Measurements from ENCODE around the gene BCO1. TPM values are rescaled to one million over a fixed set of nuclear protein-coding genes. Genes with fewer than 3 reads are reported as not detected.

BCO1 gene
- total RNA-seq, 1 experiment from 2014 or later = not detected

DNA sequence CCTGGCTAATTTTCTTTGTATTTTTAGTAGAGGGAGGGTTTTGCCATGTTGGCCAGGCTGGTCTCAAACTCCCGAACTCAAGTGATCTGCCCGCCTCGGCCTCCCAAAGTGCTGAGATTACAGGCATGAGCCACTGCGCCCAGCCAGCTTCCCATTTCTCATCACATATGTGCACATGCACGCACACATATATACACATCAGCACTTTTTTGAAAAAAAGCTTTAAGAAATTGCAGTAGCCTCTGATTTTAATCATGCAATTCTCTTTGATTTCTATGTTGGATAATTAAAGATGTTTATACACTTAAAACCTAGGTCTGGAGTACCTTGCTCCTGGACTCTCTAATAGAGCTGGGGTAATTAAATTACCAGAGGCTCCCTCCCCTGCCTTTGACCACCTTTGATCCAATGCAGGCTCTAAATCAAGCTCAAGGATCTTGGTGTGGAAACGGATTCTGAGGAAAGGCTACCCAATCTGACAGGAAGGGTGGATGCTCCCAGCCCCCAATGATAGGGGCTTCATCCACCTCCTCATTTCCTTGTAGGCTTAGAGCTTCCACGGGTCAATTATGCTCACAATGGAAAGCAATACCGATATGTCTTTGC, 46.6 kb downstream of the BCO1 start:
- BruUV-seq (replicated peaks) = no TSS peak
- ChIA-PET CTCF (interaction anchor here (1.0 to 2.2 kb wide), 3 partner anchors 19 to 80 kb away, joined by 3 to 7 read pairs (median 3); no protein-coding TSS in a partner anchor), POLR2A (interaction anchor here (0.6 to 1.2 kb wide), 2 partner anchors 24 to 788 kb away, joined by 3 read pairs; no protein-coding TSS in a partner anchor)
- intact Hi-C loops (cut with micrococcal nuclease) = no loop called here
- Mint-ChIP-seq H3K9me3 (ENCODE audit: unreplicated experiment) (no peaks in the 10 kb centered on the region), H3K4me3 (ENCODE audit: unreplicated experiment) (no peak overlapping the region), H3K4me1 (ENCODE audit: insufficient read depth, unreplicated experiment) (peaks cover 4% of the 10 kb centered on the region), H3K27ac (ENCODE audit: low read depth, unreplicated experiment) (no peak overlapping the region), H3K27me3 (ENCODE audit: insufficient read depth, unreplicated experiment) (no peaks in the 10 kb centered on the region), H3K36me3 (ENCODE audit: insufficient read depth, unreplicated experiment) (no peaks in the 10 kb centered on the region)
- no peak for DNase-seq (ENCODE audit: unreplicated experiment)
- no peak for TF ChIP-seq CTCF (IDR thresholded peaks at IDR 0.05; ENCODE audit: unreplicated experiment)

GRCh38 chr16:81286190-81286589, 47.7 kb downstream of the BCO1 start:
- ChIA-PET POLR2A (interaction anchor here (0.6 to 1.3 kb wide), 4 partner anchors 23 to 787 kb away, joined by 3 read pairs; partner anchors contain the start of gene BCO1), CTCF (interaction anchor here (1.0 to 2.2 kb wide), 3 partner anchors 20 to 81 kb away, joined by 3 to 7 read pairs (median 3); no protein-coding TSS in a partner anchor)
- no peaks in the 10 kb centered on the region for H3K36me3 Mint-ChIP-seq (ENCODE audit: insufficient read depth, unreplicated experiment)
- no peak for DNase-seq (ENCODE audit: unreplicated experiment)
- BruUV-seq (replicated peaks) = no TSS peak
- no peak overlapping the region for H3K27ac Mint-ChIP-seq (ENCODE audit: low read depth, unreplicated experiment)
- H3K27me3 Mint-ChIP-seq (ENCODE audit: insufficient read depth, unreplicated experiment) = no peaks in the 10 kb centered on the region
- H3K4me1 Mint-ChIP-seq (ENCODE audit: insufficient read depth, unreplicated experiment) = no peaks in the 10 kb centered on the region
- intact Hi-C loops (cut with micrococcal nuclease) = no loop called here
- no peak overlapping the region for H3K4me3 Mint-ChIP-seq (ENCODE audit: unreplicated experiment)
- H3K9me3 Mint-ChIP-seq (ENCODE audit: unreplicated experiment) = no peaks in the 10 kb centered on the region
- TF ChIP-seq CTCF (IDR thresholded peaks at IDR 0.05; ENCODE audit: unreplicated experiment) = no peak

- TF ChIP-seq CTCF (IDR thresholded peaks at IDR 0.05; ENCODE audit: unreplicated experiment) = no peak
- H3K4me3 Mint-ChIP-seq (ENCODE audit: unreplicated experiment) = no peak overlapping the region
- no peaks in the 10 kb centered on the region for H3K9me3 Mint-ChIP-seq (ENCODE audit: unreplicated experiment)
- no peaks in the 10 kb centered on the region for H3K27me3 Mint-ChIP-seq (ENCODE audit: insufficient read depth, unreplicated experiment)
- H3K27ac Mint-ChIP-seq (ENCODE audit: low read depth, unreplicated experiment) = no peak overlapping the region
- H3K36me3 Mint-ChIP-seq (ENCODE audit: insufficient read depth, unreplicated experiment) = no peaks in the 10 kb centered on the region
- CTCF ChIA-PET = interaction anchor here (1.0 to 2.1 kb wide), 2 partner anchors 23 to 27 kb away, joined by 4 to 5 read pairs; partner anchors contain the start of gene GAN
- intact Hi-C loops (cut with micrococcal nuclease) = no loop called here
- H3K4me1 Mint-ChIP-seq (ENCODE audit: insufficient read depth, unreplicated experiment) = peaks cover 22% of the 10 kb centered on the region
- POLR2A ChIA-PET = no interaction called here
- no peak for DNase-seq (ENCODE audit: unreplicated experiment)
- BruUV-seq (replicated peaks) = no TSS peak
These were observed 52.6 kb downstream of the BCO1 start for GRCh38 chr16:81291117-81291516.

DNA sequence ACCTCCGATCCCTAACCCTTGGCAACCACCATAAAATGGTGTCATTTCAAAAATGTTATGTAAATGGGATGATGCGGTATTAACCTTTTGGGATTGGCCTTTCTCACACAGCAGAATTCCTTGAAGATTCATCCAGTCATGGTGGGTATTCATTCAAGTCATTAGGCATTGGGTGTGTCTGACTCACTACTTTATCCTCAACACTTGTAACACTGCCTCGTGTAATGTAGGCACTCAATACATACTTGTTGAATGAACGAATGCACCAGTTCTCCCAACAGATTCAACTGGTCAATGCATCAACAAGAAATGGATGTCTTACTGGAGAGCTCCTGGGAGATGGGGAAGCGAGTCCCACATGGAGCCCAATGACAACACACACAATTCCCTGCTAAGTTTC, 54.4 kb downstream of the BCO1 start:
- intact Hi-C loops (cut with micrococcal nuclease) = no loop called here
- Mint-ChIP-seq H3K4me1 (ENCODE audit: insufficient read depth, unreplicated experiment) (peaks cover 22% of the 10 kb centered on the region), H3K27ac (ENCODE audit: low read depth, unreplicated experiment) (peak overlapping the region; percentile 92), H3K36me3 (ENCODE audit: insufficient read depth, unreplicated experiment) (no peaks in the 10 kb centered on the region), H3K27me3 (ENCODE audit: insufficient read depth, unreplicated experiment) (no peaks in the 10 kb centered on the region), H3K9me3 (ENCODE audit: unreplicated experiment) (no peaks in the 10 kb centered on the region), H3K4me3 (ENCODE audit: unreplicated experiment) (no peak overlapping the region)
- BruUV-seq (replicated peaks) = no TSS peak
- POLR2A ChIA-PET = interaction anchor here (1.6 to 2.5 kb wide), 2 partner anchors 22 to 216 kb away, joined by 3 to 17 read pairs; partner anchors contain the start of genes C16orf46 and GAN
- no peak for TF ChIP-seq CTCF (IDR thresholded peaks at IDR 0.05; ENCODE audit: unreplicated experiment)
- CTCF ChIA-PET = interaction anchor here (0.6 to 2.0 kb wide), 3 partner anchors 29 to 446 kb away, joined by 3 to 5 read pairs (median 3); no protein-coding TSS in a partner anchor
- no peak for DNase-seq (ENCODE audit: unreplicated experiment)
